Measurements from ENCODE around the gene PCDH20. TPM values are rescaled to one million over a fixed set of nuclear protein-coding genes. Genes with fewer than 3 reads are reported as not detected.

Gene PCDH20
- total RNA-seq, 1 donor: not detected

DNA sequence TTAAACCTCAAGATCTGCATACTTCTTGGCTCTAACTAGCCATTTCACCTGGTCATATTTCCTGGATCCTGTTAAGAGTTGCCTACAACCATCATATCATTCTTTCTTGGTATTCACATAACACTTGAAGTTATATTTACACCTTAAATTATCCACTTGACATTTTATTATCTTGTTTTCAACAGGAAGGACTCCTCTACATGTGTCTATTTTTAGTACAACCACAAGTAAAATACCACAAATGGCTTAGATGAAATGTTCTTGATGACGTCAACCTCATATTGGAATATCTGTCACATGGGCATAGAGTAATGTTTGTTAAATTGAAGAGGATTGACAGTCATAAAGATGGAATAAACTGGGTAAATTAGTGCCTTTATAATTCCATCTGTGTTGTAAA is 9.4 kb downstream of the PCDH20 start:
- Histone ChIP-seq H3K4me3 (ENCODE audit: insufficient read depth, low read length) (no peak overlapping the region), H4K20me1 (ENCODE audit: insufficient read depth, low read length) (no peaks in the 10 kb centered on the region), H3K27ac (ENCODE audit: low read depth, low read length) (no peak overlapping the region), H3K79me2 (ENCODE audit: insufficient read depth, low read length) (no peaks in the 10 kb centered on the region), H3K9me3 (ENCODE audit: low read depth, low read length) (no peaks in the 10 kb centered on the region), H3K4me1 (ENCODE audit: insufficient read depth, low read length) (no peaks in the 10 kb centered on the region), H3K27me3 (ENCODE audit: insufficient read depth, low read length) (no peaks in the 10 kb centered on the region), H2AFZ (ENCODE audit: low read length) (no peak overlapping the region), H3K4me2 (ENCODE audit: insufficient read depth, low read length) (no peak overlapping the region), H3K36me3 (ENCODE audit: insufficient read depth, low read length) (no peaks in the 10 kb centered on the region)
- TF ChIP-seq, protein P1, sequence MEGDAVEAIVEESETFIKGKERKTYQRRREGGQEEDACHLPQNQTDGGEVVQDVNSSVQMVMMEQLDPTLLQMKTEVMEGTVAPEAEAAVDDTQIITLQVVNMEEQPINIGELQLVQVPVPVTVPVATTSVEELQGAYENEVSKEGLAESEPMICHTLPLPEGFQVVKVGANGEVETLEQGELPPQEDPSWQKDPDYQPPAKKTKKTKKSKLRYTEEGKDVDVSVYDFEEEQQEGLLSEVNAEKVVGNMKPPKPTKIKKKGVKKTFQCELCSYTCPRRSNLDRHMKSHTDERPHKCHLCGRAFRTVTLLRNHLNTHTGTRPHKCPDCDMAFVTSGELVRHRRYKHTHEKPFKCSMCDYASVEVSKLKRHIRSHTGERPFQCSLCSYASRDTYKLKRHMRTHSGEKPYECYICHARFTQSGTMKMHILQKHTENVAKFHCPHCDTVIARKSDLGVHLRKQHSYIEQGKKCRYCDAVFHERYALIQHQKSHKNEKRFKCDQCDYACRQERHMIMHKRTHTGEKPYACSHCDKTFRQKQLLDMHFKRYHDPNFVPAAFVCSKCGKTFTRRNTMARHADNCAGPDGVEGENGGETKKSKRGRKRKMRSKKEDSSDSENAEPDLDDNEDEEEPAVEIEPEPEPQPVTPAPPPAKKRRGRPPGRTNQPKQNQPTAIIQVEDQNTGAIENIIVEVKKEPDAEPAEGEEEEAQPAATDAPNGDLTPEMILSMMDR (IDR thresholded peaks at IDR 0.05; ENCODE audit: extremely low read depth, low read depth, low read length): no peak
- no peak for DNase-seq (ENCODE audit: insufficient read length, low spot score, missing footprints)

DNA sequence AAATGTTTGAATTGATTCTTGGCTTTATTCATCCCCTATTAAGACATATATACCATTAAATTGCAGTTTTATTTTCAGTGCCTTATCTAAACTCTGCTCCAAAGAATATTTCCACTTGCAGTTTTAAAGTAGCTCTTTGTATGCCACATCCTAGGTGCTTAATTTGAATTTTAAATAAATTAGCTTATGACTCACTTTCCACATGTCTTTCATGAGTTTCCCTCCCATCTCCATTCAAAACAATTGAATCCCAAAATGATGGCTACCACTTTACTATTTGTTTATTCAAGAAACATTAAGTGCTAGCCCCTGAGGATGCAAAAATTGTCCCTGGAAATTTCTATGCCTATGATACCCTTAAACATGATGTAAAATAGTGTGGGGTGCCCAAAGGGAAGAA is 19.5 kb downstream of the PCDH20 start:
- H3K4me3 ChIP-seq (ENCODE audit: insufficient read depth, low read length): no peak overlapping the region
- TF ChIP-seq, protein P1 (IDR thresholded peaks at IDR 0.05; ENCODE audit: extremely low read depth, low read depth, low read length): no peak

DNA sequence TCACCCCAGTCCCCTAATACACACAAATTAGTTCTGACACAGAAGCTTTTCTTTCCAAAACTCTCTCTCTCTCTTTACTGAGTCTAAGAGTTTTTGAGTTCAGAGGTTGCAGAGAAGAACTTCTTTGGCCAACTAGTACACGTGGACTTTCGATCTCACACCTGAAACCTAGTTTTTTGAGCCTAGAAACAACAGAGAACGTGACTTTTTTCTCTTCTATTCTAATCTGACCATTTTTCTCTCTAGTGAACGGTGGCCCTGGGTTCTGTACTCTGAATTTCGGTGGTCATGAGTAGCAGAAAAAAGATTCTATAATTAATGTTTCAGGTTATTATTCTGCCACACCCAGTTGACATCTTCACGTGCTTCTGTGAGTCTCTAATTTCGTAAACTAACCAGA is 24.2 kb downstream of the PCDH20 start:
- H3K4me1 ChIP-seq (ENCODE audit: insufficient read depth, low read length): no peaks in the 10 kb centered on the region
- TF ChIP-seq, protein P1 (IDR thresholded peaks at IDR 0.05; ENCODE audit: extremely low read depth, low read depth, low read length): no peak
- no peaks in the 10 kb centered on the region for H3K27me3 ChIP-seq (ENCODE audit: insufficient read depth, low read length)
- H4K20me1 ChIP-seq (ENCODE audit: insufficient read depth, low read length): no peaks in the 10 kb centered on the region
- H3K27ac ChIP-seq (ENCODE audit: low read depth, low read length): no peak overlapping the region
- DNase-seq (ENCODE audit: insufficient read length, low spot score, missing footprints): no peak
- H3K4me3 ChIP-seq (ENCODE audit: insufficient read depth, low read length): no peak overlapping the region
- H3K79me2 ChIP-seq (ENCODE audit: insufficient read depth, low read length): no peaks in the 10 kb centered on the region
- H3K36me3 ChIP-seq (ENCODE audit: insufficient read depth, low read length): no peaks in the 10 kb centered on the region
- H2AFZ ChIP-seq (ENCODE audit: low read length): no peak overlapping the region
- no peak overlapping the region for H3K4me2 ChIP-seq (ENCODE audit: insufficient read depth, low read length)
- no peaks in the 10 kb centered on the region for H3K9me3 ChIP-seq (ENCODE audit: low read depth, low read length)

More for the DNA sequence above, 19.5 kb downstream of the PCDH20 start:
- no peaks in the 10 kb centered on the region for H3K4me1 ChIP-seq (ENCODE audit: insufficient read depth, low read length)
- no peaks in the 10 kb centered on the region for H3K79me2 ChIP-seq (ENCODE audit: insufficient read depth, low read length)
- no peak overlapping the region for H3K27ac ChIP-seq (ENCODE audit: low read depth, low read length)
- no peak for DNase-seq (ENCODE audit: insufficient read length, low spot score, missing footprints)
- no peaks in the 10 kb centered on the region for H3K36me3 ChIP-seq (ENCODE audit: insufficient read depth, low read length)
- H3K9me3 ChIP-seq (ENCODE audit: low read depth, low read length): no peaks in the 10 kb centered on the region
- H3K27me3 ChIP-seq (ENCODE audit: insufficient read depth, low read length): no peaks in the 10 kb centered on the region
- H2AFZ ChIP-seq (ENCODE audit: low read length): no peak overlapping the region
- H4K20me1 ChIP-seq (ENCODE audit: insufficient read depth, low read length): no peaks in the 10 kb centered on the region
- H3K4me2 ChIP-seq (ENCODE audit: insufficient read depth, low read length): no peak overlapping the region

DNA sequence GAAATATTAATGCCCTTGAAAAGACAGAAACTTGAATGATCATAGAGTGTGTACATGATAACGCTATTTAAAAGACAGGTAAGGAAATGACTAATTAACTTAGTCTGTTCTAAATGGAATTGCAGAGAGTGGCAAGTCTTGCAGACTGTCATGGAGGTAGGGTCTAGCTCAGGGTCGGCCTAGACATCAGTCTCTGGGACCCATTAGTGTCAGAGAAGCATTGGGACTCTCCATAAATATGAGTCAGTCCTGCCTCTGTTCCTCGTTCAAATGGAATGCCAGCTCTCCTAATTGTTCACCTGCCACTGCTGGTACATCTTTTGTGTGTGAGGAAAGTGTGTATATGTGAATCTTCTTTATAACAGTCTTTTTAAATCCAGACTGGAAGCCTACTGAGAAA is 28.0 kb downstream of the PCDH20 start:
- Histone ChIP-seq H3K36me3 (ENCODE audit: insufficient read depth, low read length) (no peaks in the 10 kb centered on the region), H3K27me3 (ENCODE audit: insufficient read depth, low read length) (no peaks in the 10 kb centered on the region), H3K4me3 (ENCODE audit: insufficient read depth, low read length) (no peak overlapping the region), H2AFZ (ENCODE audit: low read length) (no peak overlapping the region), H3K4me1 (ENCODE audit: insufficient read depth, low read length) (no peaks in the 10 kb centered on the region), H3K9me3 (ENCODE audit: low read depth, low read length) (no peaks in the 10 kb centered on the region), H3K27ac (ENCODE audit: low read depth, low read length) (no peak overlapping the region), H4K20me1 (ENCODE audit: insufficient read depth, low read length) (no peaks in the 10 kb centered on the region), H3K79me2 (ENCODE audit: insufficient read depth, low read length) (no peaks in the 10 kb centered on the region), H3K4me2 (ENCODE audit: insufficient read depth, low read length) (no peak overlapping the region)
- DNase-seq (ENCODE audit: insufficient read length, low spot score, missing footprints): no peak
- TF ChIP-seq, protein P1 (IDR thresholded peaks at IDR 0.05; ENCODE audit: extremely low read depth, low read depth, low read length): no peak
